ENCODE data around the gene PRSS33.

The PRSS33 gene

GRCh38 chr16:2761886-2762583, 25.3 kb downstream of the PRSS33 start:
- no peak for DNase-seq (ENCODE audit: low read depth)

GRCh38 chr16:2761472-2761871, 25.9 kb downstream of the PRSS33 start:
- DNase-seq (ENCODE audit: low read depth), result no peak

- DNase-seq (ENCODE audit: low read depth), result no peak
Measured at GRCh38 chr16:2757344-2757743, 30.0 kb downstream of the PRSS33 start.

- no peak for DNase-seq (ENCODE audit: low read depth)
Measured at GRCh38 chr16:2756288-2757015, 30.9 kb downstream of the PRSS33 start.

GRCh38 chr16:2755158-2755557, 32.2 kb downstream of the PRSS33 start:
- DNase-seq (ENCODE audit: low read depth), result no peak

GRCh38 chr16:2753733-2754020, 33.7 kb downstream of the PRSS33 start:
- DNase-seq (ENCODE audit: low read depth), result no peak

- peak; percentile 63 for DNase-seq (ENCODE audit: low read depth)
Measured at GRCh38 chr16:2752850-2753732, 34.3 kb downstream of the PRSS33 start.

GRCh38 chr16:2752035-2752849, 35.1 kb downstream of the PRSS33 start, which contains the start of gene SRRM2:
Gene SRRM2 (plus strand): TSS chr16:2752638. CDS start chr16:2756365, 3,727 bp downstream.
- DNase-seq (ENCODE audit: low read depth), result peak; percentile 88

GRCh38 chr16:2751577-2752034, 35.8 kb downstream of the PRSS33 start:
- DNase-seq (ENCODE audit: low read depth), result no peak

GRCh38 chr16:2749936-2750335, 37.4 kb downstream of the PRSS33 start:
- no peak for DNase-seq (ENCODE audit: low read depth)

- no peak for DNase-seq (ENCODE audit: low read depth)
Measured at GRCh38 chr16:2749476-2749875, 37.9 kb downstream of the PRSS33 start.

- DNase-seq (ENCODE audit: low read depth), result no peak
Measured at GRCh38 chr16:2748757-2749455, 38.5 kb downstream of the PRSS33 start.

- DNase-seq (ENCODE audit: low read depth), result no peak
Measured at GRCh38 chr16:2745961-2746360, 41.4 kb downstream of the PRSS33 start.

- DNase-seq (ENCODE audit: low read depth), result no peak
Measured at GRCh38 chr16:2745116-2745890, 42.1 kb downstream of the PRSS33 start.

- DNase-seq (ENCODE audit: low read depth), result no peak
Measured at GRCh38 chr16:2744711-2745110, 42.6 kb downstream of the PRSS33 start.

GRCh38 chr16:2743007-2743810, 44.2 kb downstream of the PRSS33 start:
- no peak for DNase-seq (ENCODE audit: low read depth)

- DNase-seq (ENCODE audit: low read depth), result no peak
Measured at GRCh38 chr16:2742323-2743006, 44.9 kb downstream of the PRSS33 start.

- no peak for DNase-seq (ENCODE audit: low read depth)
Measured at GRCh38 chr16:2741168-2741567, 46.2 kb downstream of the PRSS33 start.

GRCh38 chr16:2740476-2740875, 46.9 kb downstream of the PRSS33 start:
- DNase-seq (ENCODE audit: low read depth), result no peak
